ENCODE results near the gene GRM7. TPM values are rescaled to one million over a fixed set of nuclear protein-coding genes. Genes with fewer than 3 reads are reported as not detected.

The GRM7 gene
- total RNA-seq, 2 experiments from 2014 or later = not detected

DNA sequence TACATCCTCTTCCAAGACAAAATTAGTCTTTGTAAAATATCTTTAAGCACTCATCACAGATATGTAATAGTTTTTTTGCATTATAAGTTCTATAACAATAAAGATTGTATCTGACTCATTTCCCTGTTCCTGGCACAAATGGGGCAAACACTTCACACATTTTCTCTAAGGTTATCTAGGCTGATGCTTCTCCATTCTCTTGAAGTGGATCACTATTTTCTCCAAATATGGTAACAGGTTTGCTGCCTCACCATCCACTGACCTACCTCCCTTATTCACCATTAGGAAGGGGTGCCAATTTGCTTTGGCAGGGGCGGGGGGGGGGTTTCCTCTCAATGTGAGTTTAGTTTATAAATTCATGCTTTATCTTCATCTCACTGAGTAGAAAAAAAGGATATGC, 873.0 kb downstream of the GRM7 start:
- Histone ChIP-seq H3K4me1 (ENCODE audit: insufficient read depth, low read length) (no peaks in the 10 kb centered on the region), H3K27me3 (ENCODE audit: control insufficient read depth in 1 of 2, insufficient read depth in 2 of 2, low read length in 2 of 2) (no peaks in the 10 kb centered on the region), H3K9me3 (ENCODE audit: control insufficient read depth in 1 of 2, insufficient read depth in 1 of 2, low read length in 2 of 2) (peaks cover 0 to 6% of the 10 kb centered on the region in 2 experiments), H3K27ac (ENCODE audit: low read depth in 1 of 2, low read length in 2 of 2) (no peak overlapping the region), H3K4me3 (ENCODE audit: low read length) (no peak overlapping the region), H3K36me3 (ENCODE audit: insufficient read depth, low read length) (no peaks in the 10 kb centered on the region)
- H3K4me3 Mint-ChIP-seq = no peak overlapping the region
- TF ChIP-seq, protein P1, sequence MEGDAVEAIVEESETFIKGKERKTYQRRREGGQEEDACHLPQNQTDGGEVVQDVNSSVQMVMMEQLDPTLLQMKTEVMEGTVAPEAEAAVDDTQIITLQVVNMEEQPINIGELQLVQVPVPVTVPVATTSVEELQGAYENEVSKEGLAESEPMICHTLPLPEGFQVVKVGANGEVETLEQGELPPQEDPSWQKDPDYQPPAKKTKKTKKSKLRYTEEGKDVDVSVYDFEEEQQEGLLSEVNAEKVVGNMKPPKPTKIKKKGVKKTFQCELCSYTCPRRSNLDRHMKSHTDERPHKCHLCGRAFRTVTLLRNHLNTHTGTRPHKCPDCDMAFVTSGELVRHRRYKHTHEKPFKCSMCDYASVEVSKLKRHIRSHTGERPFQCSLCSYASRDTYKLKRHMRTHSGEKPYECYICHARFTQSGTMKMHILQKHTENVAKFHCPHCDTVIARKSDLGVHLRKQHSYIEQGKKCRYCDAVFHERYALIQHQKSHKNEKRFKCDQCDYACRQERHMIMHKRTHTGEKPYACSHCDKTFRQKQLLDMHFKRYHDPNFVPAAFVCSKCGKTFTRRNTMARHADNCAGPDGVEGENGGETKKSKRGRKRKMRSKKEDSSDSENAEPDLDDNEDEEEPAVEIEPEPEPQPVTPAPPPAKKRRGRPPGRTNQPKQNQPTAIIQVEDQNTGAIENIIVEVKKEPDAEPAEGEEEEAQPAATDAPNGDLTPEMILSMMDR (IDR thresholded peaks at IDR 0.05) = no peak
- DNase-seq (no peak), ATAC-seq (ENCODE audit: poor library complexity) (no peak)
- intact Hi-C loops (cut with DNase I, micrococcal nuclease) = no loop called here
- no peak overlapping the region for H3K27ac Mint-ChIP-seq
- POLR2A ChIA-PET = no interaction called here
- no peaks in the 10 kb centered on the region for H3K36me3 Mint-ChIP-seq (ENCODE audit: low read depth)
- no peaks in the 10 kb centered on the region for H3K4me1 Mint-ChIP-seq (ENCODE audit: low read depth)
- CTCF ChIA-PET = no interaction called here
- no peaks in the 10 kb centered on the region for H3K9me3 Mint-ChIP-seq
- H3K27me3 Mint-ChIP-seq = no peaks in the 10 kb centered on the region

DNA sequence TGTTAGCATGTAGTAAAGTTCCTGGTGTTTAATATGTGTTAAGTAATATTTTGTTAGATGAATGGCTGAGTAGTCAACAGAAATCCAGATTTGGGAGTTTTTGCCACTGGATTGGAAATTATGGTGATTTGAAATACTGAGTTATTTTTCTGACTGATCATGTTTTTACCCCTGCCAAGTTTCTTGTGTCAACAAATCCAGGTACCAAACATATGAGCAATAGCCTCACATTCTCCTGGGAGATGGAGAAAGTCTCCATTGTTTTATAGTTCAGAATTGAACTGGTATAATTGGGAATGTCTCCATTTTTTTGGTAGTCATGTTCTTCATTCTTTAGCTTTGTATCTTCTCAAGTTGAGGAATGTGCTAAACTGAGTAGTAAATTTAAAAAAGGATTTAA, 873.5 kb downstream of the GRM7 start:
- Histone ChIP-seq H3K27ac (ENCODE audit: low read depth in 1 of 2, low read length in 2 of 2) (no peak overlapping the region), H3K36me3 (ENCODE audit: insufficient read depth, low read length) (no peaks in the 10 kb centered on the region), H3K9me3 (ENCODE audit: control insufficient read depth in 1 of 2, insufficient read depth in 1 of 2, low read length in 2 of 2) (peaks cover 0 to 6% of the 10 kb centered on the region in 2 experiments), H3K4me3 (ENCODE audit: low read length) (no peak overlapping the region), H3K4me1 (ENCODE audit: insufficient read depth, low read length) (no peaks in the 10 kb centered on the region), H3K27me3 (ENCODE audit: control insufficient read depth in 1 of 2, insufficient read depth in 2 of 2, low read length in 2 of 2) (no peaks in the 10 kb centered on the region)
- Mint-ChIP-seq H3K27ac (no peak overlapping the region), H3K27me3 (no peaks in the 10 kb centered on the region), H3K9me3 (no peaks in the 10 kb centered on the region), H3K4me1 (ENCODE audit: low read depth) (no peaks in the 10 kb centered on the region), H3K4me3 (no peak overlapping the region), H3K36me3 (ENCODE audit: low read depth) (no peaks in the 10 kb centered on the region)
- ATAC-seq (ENCODE audit: poor library complexity) (no peak), DNase-seq (no peak)
- POLR2A ChIA-PET = no interaction called here
- CTCF ChIA-PET = no interaction called here
- TF ChIP-seq, protein P1 (IDR thresholded peaks at IDR 0.05) = no peak
- intact Hi-C loops (cut with DNase I, micrococcal nuclease) = no loop called here

DNA sequence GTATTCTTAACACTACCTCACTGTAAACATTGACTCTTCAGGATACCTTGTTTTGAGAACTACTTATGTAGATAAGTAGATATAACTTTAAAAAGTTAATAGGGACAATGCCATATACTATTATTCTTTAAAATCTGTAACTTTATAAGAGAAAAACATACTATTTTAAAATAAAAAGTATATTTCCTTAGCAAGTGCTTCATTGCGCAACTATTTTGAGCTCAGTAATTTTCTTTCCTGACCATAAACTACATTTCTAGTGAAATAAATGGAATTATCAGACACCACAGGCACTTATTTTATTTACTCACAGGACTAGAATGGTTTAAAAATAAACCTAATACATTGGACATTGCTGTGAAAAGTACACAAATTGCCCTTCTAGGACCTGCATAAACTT, 876.3 kb downstream of the GRM7 start:
- no peaks in the 10 kb centered on the region for H3K9me3 ChIP-seq (ENCODE audit: control insufficient read depth in 1 of 2, insufficient read depth in 1 of 2, low read length in 2 of 2)
- H3K36me3 Mint-ChIP-seq (ENCODE audit: low read depth) = no peaks in the 10 kb centered on the region
- ChIA-PET POLR2A (no interaction called here), CTCF (no interaction called here)
- no peaks in the 10 kb centered on the region for H3K4me1 ChIP-seq (ENCODE audit: insufficient read depth, low read length)
- H3K9me3 Mint-ChIP-seq = no peaks in the 10 kb centered on the region
- no peak overlapping the region for H3K4me3 Mint-ChIP-seq
- no peak overlapping the region for H3K27ac ChIP-seq (ENCODE audit: low read depth in 1 of 2, low read length in 2 of 2)
- DNase-seq = no peak
- intact Hi-C loops (cut with DNase I, micrococcal nuclease) = no loop called here
- TF ChIP-seq, protein P1 (IDR thresholded peaks at IDR 0.05) = no peak
- H3K36me3 ChIP-seq (ENCODE audit: insufficient read depth, low read length) = no peaks in the 10 kb centered on the region
- no peak for ATAC-seq (ENCODE audit: poor library complexity)
- no peaks in the 10 kb centered on the region for H3K4me1 Mint-ChIP-seq (ENCODE audit: low read depth)
- no peak overlapping the region for H3K4me3 ChIP-seq (ENCODE audit: low read length)
- no peaks in the 10 kb centered on the region for H3K27me3 Mint-ChIP-seq
- H3K27me3 ChIP-seq (ENCODE audit: control insufficient read depth in 1 of 2, insufficient read depth in 2 of 2, low read length in 2 of 2) = no peaks in the 10 kb centered on the region
- H3K27ac Mint-ChIP-seq = no peak overlapping the region
